Measurements from ENCODE around the gene ALKBH5. TPM values are rescaled to one million over a fixed set of nuclear protein-coding genes. Genes with fewer than 3 reads are reported as not detected.

The ALKBH5 gene
- total RNA-seq, 1 donor from 2014 or later, result 86.9 TPM

DNA sequence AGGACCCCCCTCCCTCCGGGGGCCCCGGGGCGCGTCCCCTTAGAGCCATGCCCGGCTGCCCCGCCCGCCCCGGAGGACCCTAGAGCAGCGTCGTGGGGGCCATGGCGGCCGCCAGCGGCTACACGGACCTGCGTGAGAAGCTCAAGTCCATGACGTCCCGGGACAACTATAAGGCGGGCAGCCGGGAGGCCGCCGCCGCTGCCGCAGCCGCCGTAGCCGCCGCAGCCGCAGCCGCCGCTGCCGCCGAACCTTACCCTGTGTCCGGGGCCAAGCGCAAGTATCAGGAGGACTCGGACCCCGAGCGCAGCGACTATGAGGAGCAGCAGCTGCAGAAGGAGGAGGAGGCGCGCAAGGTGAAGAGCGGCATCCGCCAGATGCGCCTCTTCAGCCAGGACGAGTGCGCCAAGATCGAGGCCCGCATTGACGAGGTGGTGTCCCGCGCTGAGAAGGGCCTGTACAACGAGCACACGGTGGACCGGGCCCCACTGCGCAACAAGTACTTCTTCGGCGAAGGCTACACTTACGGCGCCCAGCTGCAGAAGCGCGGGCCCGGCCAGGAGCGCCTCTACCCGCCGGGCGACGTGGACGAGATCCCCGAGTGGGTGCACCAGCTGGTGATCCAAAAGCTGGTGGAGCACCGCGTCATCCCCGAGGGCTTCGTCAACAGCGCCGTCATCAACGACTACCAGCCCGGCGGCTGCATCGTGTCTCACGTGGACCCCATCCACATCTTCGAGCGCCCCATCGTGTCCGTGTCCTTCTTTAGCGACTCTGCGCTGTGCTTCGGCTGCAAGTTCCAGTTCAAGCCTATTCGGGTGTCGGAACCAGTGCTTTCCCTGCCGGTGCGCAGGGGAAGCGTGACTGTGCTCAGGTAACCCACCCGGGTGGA lies 759 bp downstream of the ALKBH5 start:
- no peak for DNase-seq (ENCODE audit: low spot score)

DNA sequence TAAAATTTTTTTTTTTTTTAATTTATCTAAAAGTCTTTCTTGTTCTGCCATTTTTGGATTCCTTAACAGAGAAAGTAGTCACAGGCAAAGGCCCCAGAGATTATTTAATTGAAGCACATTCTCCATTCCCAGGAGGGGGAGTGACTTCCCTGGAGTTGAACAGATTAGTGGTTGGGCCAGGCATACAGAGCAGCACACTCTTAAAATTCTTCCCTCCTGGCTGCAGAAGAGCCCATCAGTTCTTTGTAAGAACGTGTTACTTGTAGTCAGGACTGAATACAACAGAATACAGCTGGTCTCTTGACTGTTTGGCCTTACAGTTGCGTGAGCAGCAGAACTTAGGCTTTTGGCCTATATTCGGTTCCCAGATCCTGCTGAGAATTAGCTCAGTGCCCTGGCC lies 1.8 kb downstream of the ALKBH5 start:
- no peak for DNase-seq (ENCODE audit: low spot score)

DNA sequence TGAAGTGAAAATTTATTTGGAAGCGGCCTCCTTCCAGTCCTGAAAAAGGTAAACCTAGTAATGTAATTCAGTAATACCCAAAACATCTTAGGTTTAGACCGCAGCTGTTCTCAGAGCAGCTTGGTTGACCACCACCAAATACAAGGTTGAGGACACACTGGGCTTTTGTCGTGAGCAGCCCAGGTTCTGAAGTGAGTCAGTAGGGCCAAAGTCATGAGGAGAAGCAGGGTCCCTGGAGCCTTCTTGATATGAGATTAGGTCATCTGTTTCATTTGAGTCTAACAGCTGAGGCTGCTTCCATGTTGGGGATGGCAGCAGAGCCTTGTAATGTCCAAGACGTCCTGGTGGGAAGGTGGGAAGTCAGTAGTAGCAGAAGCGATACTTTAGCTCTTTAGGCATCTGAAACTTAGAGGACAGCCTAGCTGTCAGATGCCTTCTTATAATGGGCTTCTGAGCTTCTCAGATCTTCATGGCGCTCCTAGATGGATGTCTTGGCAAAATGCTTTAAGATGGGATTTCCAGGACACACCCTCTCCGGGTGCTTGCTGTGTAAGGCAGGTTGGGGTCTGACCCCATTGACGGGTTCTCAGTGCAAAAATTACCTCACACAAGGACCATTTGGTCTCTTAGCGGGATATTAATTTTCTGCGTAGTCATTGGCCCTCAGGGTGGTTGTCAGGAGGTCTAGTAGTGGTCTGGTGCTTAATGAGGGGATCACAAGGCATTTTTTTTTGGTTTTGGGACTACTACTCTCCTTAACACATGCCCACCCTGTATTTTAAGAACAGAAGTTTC lies 2.4 kb downstream of the ALKBH5 start:
- DNase-seq (ENCODE audit: low spot score), result no peak

DNA sequence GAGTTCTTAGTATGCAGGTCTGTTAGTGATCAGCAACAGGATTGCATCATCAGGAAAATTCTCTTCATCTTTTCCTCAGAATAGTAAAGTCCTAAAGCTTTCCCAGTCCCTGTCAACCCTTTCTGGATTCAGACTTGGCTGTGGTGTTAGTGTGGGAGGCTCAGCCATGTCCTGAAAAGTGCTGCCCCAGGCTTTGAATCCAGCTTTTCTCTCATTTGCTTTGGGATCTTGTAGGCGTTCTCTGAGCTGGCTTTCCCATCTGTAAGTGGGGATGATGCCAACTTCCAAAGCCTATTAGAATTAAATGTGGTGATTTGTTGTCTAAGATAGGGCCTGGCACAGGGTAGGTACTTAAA lies 3.0 kb downstream of the ALKBH5 start:
- DNase-seq (ENCODE audit: low spot score), result no peak

DNA sequence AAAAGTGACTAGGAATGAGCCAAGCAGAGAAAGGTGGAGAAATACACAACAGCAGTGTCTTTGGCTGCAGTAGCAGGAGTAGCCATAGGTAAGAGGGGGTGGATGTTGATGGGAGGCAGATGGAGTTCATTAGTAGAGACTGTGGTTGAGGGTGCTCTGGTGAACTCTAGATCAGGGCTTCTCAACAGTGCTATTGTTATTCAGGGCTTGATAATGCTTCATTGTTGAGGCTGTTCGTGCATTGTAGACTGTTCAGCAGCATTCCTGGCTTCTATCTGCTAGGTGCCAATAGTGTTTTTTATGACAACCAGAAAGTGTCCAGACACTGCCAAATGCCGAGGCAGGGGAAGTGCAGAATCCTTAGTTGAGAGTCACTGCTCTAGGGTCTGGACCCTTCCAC lies 3.6 kb downstream of the ALKBH5 start:
- DNase-seq (ENCODE audit: low spot score), result no peak

DNA sequence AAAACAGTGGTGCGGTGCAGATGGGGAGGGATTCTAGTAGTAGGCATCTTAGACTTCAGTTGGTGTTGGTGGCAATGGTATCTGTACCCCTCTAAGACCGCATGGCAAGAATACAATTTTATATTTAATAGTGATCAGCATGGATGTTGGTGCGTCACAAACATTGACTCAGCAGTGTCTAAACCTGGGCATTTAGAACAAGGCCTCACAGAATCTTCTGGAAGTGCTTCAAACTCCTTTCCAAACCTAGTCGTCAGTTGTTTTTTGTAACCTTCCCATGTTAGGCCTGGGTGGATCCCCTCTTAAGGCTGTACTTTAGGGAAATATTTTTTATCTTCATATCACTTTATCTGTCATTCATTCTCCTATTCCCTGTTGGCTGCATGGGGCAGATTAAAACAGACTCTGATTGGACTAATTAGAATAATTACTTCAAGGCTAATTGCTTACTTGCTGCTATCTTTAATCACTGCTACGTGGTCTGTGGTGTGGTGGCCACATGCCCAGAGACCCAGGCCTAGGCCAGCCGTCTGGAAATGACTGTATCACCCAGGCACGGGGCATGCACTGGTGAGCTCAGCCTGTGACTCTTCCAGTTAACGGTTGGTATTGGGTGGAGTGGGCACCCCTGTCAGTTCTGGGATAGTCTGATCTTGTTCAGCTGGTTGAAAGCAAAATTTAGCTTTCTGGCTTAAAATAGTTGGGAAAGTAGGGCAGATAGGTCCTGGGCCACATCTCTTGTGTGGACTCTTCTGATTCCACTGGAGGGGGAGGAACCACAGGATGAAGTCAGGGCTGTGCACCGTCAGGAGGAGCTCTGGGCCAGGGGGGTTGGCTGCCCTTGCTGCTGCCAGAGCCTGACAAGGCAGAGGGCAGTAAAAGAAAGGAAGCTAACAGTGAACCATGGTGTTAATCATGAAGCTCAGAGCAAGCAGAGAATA lies 4.5 kb downstream of the ALKBH5 start:
- no peak for DNase-seq (ENCODE audit: low spot score)

DNA sequence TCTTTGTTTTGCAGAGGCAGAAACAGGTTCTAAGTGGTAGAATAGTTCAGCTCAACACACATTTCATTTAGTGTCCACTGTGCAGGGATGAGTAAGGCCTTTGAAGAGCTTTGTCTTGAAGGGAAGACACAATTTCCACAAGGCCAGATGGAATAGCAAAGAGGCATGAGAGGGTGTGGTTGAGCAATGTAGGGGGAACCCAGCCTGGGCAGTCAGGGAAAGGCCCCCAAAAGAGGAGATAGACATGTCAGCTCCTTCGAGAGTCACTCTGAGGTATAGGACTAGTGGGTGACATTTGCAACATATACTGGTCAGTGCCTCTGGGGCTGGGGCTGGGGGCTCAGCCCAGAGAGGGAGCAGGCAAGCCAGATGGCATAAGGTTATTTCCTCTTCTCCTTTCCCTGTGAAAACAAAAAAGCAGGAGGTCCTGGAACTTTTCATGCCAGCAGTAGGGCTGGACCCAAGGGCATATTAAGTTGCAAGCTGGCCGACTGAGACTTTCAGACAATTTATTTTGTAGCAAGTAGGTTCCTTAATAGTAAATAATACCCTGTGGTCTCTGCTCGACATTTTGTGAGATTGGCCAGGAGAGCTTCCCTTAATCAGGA lies 7.1 kb downstream of the ALKBH5 start:
- no peak for DNase-seq (ENCODE audit: low spot score)

DNA sequence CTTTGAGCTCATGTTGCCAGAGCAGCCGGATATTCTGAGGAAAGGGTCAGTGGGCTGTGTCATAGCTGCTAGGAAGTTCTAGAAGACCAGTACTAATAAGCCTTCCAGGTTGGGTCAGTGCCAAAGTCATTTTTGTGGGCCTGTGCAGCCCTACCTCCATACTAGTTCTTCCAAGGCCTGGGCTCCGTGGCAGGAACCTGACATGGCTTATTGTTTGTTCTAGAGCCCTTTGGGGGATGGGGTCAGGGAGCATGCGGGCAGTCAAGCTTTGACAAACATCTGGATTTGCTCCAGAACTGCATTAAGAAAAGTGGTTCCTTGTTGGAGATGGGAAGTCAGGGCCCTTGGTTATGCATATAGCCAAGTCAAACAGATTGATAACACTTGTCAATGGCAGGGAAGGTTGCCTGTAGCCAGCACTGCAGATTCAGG lies 7.6 kb downstream of the ALKBH5 start:
- DNase-seq (ENCODE audit: low spot score), result no peak

DNA sequence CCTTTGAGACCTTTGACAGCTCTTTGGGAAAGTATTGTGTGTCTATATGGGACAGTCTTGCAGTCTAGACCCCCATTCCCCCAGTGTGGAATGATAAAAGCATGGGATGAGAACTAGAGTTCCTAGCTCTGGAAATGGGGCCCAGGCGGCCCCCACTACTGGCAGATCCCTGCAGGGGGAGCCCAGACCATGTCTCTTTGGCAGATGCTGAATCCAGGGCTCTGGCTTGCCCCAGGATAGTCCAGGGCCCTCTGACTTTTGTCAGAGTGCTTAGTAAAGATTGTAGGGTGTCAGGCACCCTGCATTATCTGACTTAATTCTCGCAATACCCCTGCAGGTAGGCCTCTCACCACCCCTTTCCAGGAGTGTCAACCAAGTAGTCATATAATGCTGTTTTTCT lies 8.3 kb downstream of the ALKBH5 start:
- no peak for DNase-seq (ENCODE audit: low spot score)

DNA sequence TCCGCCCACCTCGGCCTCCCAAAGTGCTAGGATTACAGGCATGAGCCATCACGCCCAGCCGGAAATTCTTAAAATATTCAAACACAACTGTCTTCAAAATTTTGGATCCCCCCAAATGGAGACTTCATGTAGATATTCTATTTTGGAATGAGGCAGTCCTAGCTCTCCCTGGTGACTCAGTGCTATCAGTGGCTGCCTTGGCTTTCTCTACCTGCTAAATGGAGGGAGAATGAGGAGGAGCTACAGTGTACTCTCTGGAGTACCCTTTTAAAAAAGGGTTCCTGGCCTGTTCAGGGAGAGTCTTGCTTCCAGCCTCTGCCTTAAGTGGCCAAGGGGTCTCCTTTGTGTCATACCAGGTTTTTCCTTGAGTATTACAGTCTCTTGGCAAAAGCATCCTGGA lies 10.8 kb downstream of the ALKBH5 start:
- no peak for DNase-seq (ENCODE audit: low spot score)

DNA sequence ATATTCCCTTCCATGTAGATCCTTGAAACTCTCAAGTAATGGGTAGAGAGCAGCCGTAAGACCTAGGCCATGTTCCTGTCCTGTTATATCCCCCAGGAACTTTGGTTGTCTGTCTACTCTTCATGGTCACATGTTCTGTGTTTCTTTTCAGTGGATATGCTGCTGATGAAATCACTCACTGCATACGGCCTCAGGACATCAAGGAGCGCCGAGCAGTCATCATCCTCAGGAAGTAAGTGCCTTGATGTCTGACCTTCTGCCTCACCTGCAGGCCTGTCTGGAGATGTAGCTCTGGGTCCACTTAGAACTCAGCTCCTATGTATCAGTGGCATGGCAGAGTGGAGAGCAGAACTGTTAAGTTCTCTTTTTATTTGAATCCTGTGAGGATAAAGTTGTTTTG lies 11.2 kb downstream of the ALKBH5 start:
- DNase-seq (ENCODE audit: low spot score), result no peak

DNA sequence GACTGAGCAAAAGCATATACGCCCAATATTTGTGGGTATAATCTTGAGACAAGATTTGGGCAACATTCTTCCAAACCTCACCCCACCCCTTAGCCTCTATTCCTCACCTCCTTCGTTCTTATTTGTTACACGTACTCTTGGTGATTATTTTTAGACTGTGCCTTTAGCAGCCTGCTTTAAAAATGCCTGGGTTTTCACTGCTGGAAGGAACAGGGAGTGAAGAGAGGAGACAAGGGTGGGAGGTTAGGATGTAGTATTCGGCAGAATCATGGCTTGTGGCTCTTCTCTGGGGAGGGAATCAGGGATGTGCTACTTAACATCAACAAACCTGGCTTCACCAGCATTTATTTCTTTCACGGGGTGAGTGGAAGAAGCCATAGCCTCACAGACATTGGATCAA lies 11.6 kb downstream of the ALKBH5 start:
- DNase-seq (ENCODE audit: low spot score), result no peak

DNA sequence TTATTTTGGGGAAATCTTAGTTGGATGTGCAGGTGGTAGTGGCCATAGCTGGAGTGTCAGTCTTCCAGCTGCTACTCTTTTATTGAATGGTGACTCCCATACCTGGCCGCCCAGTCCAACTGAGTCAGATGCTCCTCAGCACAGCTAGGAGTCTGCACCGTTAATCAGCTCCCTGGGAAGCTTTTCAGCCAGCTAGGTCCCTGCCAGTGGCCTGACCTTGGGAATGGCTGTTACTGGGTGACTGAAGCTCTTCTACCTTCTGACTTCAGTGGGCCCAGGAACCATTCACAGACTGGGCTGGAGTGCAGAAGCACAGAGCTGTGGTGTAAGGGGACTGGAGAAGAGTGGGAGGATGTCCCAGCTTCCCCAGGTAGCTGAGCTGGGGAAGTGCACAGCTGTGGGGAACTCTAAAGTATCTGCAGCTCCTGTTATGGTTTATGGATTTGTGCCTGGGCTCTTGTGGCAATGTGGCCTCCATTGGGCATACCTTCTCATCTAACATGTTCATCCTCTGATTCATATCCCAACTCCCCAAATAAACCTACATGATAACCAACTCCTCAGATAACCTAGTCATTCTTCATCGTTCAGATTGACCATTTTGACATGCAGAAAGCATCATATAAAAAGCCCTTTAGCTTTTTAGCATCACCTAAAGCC lies 14.0 kb downstream of the ALKBH5 start:
- no peak for DNase-seq (ENCODE audit: low spot score)

DNA sequence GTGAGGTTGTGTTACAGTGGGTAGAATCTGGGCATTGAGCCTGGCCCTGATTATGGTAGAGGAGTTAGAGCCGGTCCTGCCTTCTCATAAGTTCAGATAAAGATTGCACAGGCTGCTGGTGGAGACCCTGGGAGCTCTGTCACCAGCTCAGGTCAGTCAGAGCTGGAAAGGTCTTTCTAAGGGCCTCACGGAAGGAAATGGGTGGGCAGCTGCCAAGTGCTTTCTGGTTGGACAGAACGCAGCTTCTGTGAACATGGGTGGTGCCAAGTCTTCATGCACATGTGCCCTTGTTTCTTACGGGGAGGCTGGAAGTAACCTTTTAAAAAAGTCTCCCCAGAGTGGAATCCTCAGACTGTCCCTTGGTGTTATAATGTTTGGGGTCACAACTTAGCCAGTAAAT lies 14.9 kb downstream of the ALKBH5 start:
- no peak for DNase-seq (ENCODE audit: low spot score)

DNA sequence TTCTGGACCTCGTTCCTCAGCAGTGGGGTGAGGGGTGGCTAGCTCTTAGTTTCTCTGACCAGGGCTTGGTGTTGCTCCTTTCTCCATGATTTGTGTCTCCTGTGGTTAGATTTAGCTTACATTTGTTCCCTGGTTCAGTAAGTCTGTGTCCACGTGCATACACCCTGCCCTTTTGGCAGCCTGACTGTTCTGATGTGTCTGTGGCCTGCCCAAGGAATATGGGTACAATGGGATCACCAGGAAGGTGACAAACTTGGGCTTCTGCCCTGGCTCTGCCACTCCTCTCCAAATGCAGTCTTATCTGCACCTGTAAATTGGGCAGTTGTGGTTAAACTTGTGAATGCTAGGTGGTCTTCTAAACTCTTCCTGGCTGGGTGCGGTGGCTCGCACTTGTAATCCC lies 17.5 kb downstream of the ALKBH5 start:
- no peak for DNase-seq (ENCODE audit: low spot score)

DNA sequence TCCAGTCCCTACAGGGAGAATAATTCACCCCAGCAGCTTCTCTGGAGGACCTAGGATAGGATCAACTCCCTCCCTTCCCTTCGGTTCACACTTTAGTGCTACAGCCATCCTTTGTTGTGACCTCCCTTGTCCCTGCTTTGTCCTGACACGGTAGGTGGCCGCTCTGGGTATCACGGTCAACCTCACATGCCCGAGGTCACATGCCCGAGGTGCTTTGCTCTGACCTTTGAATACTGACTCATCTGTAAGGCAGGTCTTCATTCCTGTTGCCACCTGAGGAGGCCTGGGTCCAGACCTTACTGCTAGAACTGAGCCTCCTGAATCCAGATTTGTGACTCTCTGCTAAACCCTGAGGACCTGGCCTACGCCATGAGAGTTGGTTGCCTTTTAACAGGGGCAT lies 19.7 kb downstream of the ALKBH5 start:
- DNase-seq (ENCODE audit: low spot score), result no peak

DNA sequence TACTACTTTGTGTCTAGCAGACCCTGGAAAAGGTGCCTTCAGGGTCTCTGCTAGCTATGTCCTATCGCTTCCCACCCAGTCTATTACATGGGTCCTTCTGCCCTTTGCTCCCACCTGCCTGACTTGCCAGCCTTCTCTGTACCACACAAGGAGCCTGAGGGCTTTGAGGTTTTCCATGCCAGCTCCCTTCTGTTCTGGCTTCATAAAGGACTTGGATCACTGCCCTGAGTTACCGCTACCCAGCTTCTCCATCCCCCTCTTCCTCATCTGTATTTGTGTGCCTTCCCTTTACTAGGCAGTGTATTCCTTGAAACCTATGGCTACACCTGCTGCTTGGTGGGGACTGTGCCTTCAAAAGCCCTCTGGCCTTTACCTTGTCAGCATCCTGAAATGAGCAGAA lies 22.2 kb downstream of the ALKBH5 start:
- DNase-seq (ENCODE audit: low spot score), result no peak

DNA sequence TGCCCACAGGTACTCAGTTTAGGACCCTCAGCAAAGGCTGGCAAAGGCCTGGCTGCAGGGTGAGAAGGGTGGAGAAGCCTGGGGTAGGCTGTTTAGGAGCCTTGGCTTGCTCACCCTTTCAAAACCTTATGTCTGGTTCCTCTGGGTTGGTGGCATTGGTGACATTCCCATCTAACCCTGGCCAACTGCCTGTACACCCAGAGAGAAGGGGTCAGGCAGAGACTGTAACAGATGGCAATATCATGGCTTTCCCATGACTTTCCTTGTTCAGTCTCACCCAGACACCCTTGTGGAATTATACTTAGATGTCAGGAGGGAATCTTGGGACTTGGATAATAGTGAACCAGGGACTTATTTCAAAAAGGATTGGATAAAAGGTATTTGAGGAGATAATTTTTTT lies 23.3 kb downstream of the ALKBH5 start:
- no peak for DNase-seq (ENCODE audit: low spot score)

DNA sequence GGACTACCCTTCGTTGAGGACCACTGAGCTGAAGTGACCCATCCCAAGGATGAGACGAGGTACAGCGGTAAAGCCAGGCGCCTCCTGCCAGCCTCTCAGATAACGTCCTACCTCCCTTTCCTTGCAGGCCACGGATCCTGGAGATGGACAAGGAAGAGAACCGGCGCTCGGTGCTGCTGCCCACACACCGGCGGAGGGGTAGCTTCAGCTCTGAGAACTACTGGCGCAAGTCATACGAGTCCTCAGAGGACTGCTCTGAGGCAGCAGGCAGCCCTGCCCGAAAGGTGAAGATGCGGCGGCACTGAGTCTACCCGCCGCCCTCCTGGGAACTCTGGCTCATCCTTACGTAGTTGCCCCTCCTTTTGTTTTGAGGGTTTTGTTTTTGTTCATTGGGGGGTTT lies 24.5 kb downstream of the ALKBH5 start:
- DNase-seq (ENCODE audit: low spot score), result no peak

DNA sequence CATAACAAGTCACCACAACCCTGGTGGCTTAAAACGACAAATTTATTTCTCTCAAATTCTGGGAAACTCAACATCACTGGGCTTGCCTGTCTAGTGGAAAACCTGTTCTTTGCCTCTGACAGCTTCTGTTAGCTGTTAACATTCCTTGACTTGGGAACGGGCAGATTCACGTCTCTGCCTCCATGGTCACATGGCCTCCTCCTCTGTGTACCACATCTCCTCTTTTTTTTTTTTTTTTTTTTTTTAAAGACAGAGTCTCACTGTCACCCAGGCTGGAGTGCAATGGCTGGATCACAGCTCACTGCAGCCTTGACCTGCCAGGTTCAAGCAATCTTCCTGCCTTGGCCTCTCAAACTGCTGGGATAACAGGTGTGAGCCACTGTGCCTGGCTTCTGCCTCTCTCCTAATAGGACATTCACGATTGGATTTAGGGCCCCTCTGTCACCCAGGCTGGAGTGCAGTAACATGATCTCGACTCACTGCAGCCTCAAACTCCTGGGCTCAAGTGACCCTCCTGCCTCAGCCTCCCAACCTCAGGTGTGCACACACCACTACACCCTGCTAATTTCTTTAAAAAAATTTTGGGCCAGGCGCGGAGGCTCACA lies 30.1 kb downstream of the ALKBH5 start:
- no peak for DNase-seq (ENCODE audit: low spot score)
